ENCODE measurements around the gene TMEM94. TPM values are rescaled to one million over a fixed set of nuclear protein-coding genes. Genes with fewer than 3 reads are reported as not detected.

The TMEM94 gene
- total and polyA plus RNA-seq, 2 of the 4 experiments (the other 2 are of a cell fraction) = 8.4 to 64.7 TPM

GRCh38 chr17:75502721-75503329 lies 46.4 kb downstream of the TMEM94 start:
- Histone ChIP-seq H3K9me3 (ENCODE audit: control insufficient read depth, insufficient read depth, low read length) (no peaks in the 10 kb centered on the region), H3K56ac (ENCODE audit: extremely low read depth, insufficient read depth, low read length) (no peak overlapping the region), H4K5ac (ENCODE audit: low read depth, low read length) (no peak overlapping the region), H4K20me1 (ENCODE audit: insufficient read depth, low read length) (no peaks in the 10 kb centered on the region), H3K36me3 (ENCODE audit: control insufficient read depth, insufficient read depth, low read length) (peaks cover 40% of the 10 kb centered on the region), H2AK5ac (ENCODE audit: low read depth, low read length) (no peak overlapping the region), H3K9me1 (ENCODE audit: insufficient read depth, low read length) (no peaks in the 10 kb centered on the region), H2BK20ac (ENCODE audit: low read depth, low read length) (no peak overlapping the region), H3K4ac (ENCODE audit: low read depth, low read length) (no peak overlapping the region), H2BK5ac (ENCODE audit: low read depth, low read length, poor library complexity, severe bottlenecking) (no peak overlapping the region), H3K4me1 (ENCODE audit: control insufficient read depth, insufficient read depth, low read length) (no peaks in the 10 kb centered on the region), H3K14ac (replicated peaks; ENCODE audit: low read depth, low read length) (no peak overlapping the region), H2AFZ (replicated peaks; ENCODE audit: low read length, poor library complexity) (no peak overlapping the region), H3K4me3 (ENCODE audit: insufficient read depth, low read depth, low read length) (no peak overlapping the region), H3K9ac (ENCODE audit: low read depth, low read length) (no peak overlapping the region), H3K18ac (ENCODE audit: low read depth, low read length) (no peak overlapping the region), H3K27ac (ENCODE audit: insufficient read depth, low read length) (no peak overlapping the region), H2AK9ac (replicated peaks; ENCODE audit: low read depth, low read length, poor library complexity) (no peak overlapping the region), H3K23ac (ENCODE audit: low read depth, low read length) (no peak overlapping the region), H3K4me2 (ENCODE audit: low read depth, low read length) (no peak overlapping the region), H4K8ac (ENCODE audit: low read depth in 2 of 2, low read length in 2 of 2) (no peak overlapping the region), H3K27me3 (ENCODE audit: control insufficient read depth, insufficient read depth, low read length) (no peaks in the 10 kb centered on the region), H3K79me1 (ENCODE audit: low read depth in 1 of 2, low read length in 2 of 2) (no peaks in the 10 kb centered on the region), H4K91ac (ENCODE audit: insufficient read depth, low read depth, low read length) (no peak overlapping the region), H2BK120ac (ENCODE audit: low read depth, low read length) (no peak overlapping the region), H2BK15ac (ENCODE audit: low read depth, low read length) (no peak overlapping the region)
- in situ Hi-C loops (cut with MboI; ENCODE audit: low sequenced_read_pairs) = no loop called here
- no TSS peak for BruUV-seq (replicated peaks)
- TF ChIP-seq MAFK (IDR thresholded peaks at IDR 0.05; ENCODE audit: low read depth, low read length) (no peak), ELK1 (IDR thresholded peaks at IDR 0.05; ENCODE audit: borderline replicate concordance, low read depth, low read length) (no peak), USF2 (IDR thresholded peaks at IDR 0.05; ENCODE audit: low read depth, low read length) (no peak), BHLHE40 (IDR thresholded peaks at IDR 0.05; ENCODE audit: low read depth, low read length) (no peak), CHD1 (IDR thresholded peaks at IDR 0.05; ENCODE audit: low read depth, low read length) (no peak), RFX5 (IDR thresholded peaks at IDR 0.05; ENCODE audit: low read depth, low read length) (no peak), RCOR1 (IDR thresholded peaks at IDR 0.05; ENCODE audit: insufficient replicate concordance, low read length) (no peak), RAD21 (IDR thresholded peaks at IDR 0.05; ENCODE audit: low read length) (no peak), CTCF (conservative IDR thresholded peaks at IDR 0.05; ENCODE audit: low read depth, low read length) (no peak), FOS (IDR thresholded peaks at IDR 0.05; ENCODE audit: low read depth, low read length) (no peak), CEBPB (IDR thresholded peaks at IDR 0.05; ENCODE audit: low read depth, low read length) (no peak), POLR2A (IDR thresholded peaks at IDR 0.05; ENCODE audit: low read depth, low read length) (no peak), MAZ (IDR thresholded peaks at IDR 0.05; ENCODE audit: borderline replicate concordance, low read depth, low read length) (no peak), NFE2L2 (IDR thresholded peaks at IDR 0.05; ENCODE audit: low read depth, low read length) (no peak)
- dilution Hi-C loops (cut with HindIII; ENCODE audit: low sequenced_read_pairs, unreplicated experiment) = no loop called here
- ATAC-seq (ENCODE audit: low read depth) (no peak), DNase-seq (no peak)
- intact Hi-C loops (cut with micrococcal nuclease) = no loop called here
- CTCF ChIA-PET = no interaction called here
- 82% methylated on average over 6 of the region's 25 CpGs; no CpG with 5 or more reads in 1 of the 2 experiments for WGBS, 2 experiments (ENCODE audit: extremely low coverage in 2 of 2, insufficient read length in 1 of 2)
- POLR2A ChIA-PET (ENCODE audit: unreplicated experiment) = no interaction called here

Data from IMR-90 (cell line).